Stimulated activated naive CD8-positive, alpha-beta T cell treated with anti-CD3 and anti-CD28 coated beads, Interleukin-15, amount 100 ng/mL, for 72 hours (primary cell): ENCODE data around the gene KDM4B.

Experiments
- ATAC-seq: fragments of 150-1000 bp; cut with Tn5 transposase; 2 replicates; pipeline ENCODE4 v1.10.0; 2021; ENCODE audit warnings: mild to moderate bottlenecking, moderate library complexity
- DNase-seq, 2 donors: peaks; one replicate each; pipeline ENCODE4 v3.0.0; 2021 to 2022
- H3K27ac Mint-ChIP-seq, 2 donors: one replicate each; pipeline ENCODE4 v1.8.0; 2022; ENCODE audit warnings: mild to moderate bottlenecking in 2 of 2, mixed read lengths in 2 of 2, moderate library complexity in 2 of 2
- H3K27me3 Mint-ChIP-seq: one replicate; pipeline ENCODE4 v1.8.0; 2022; ENCODE audit warnings: mixed read lengths
- H3K4me1 Mint-ChIP-seq: one replicate; pipeline ENCODE4 v1.8.0; 2022; ENCODE audit warnings: mild to moderate bottlenecking, mixed read lengths
- H3K4me3 Mint-ChIP-seq, 2 donors: one replicate each; pipeline ENCODE4 v1.8.0; 2022; ENCODE audit warnings: mild to moderate bottlenecking in 2 of 2, mixed read lengths in 2 of 2, moderate library complexity in 1 of 2
- H3K9me3 Mint-ChIP-seq, 2 donors: one replicate each; pipeline ENCODE4 v1.8.0; 2022; ENCODE audit warnings: mixed read lengths in 2 of 2

The KDM4B gene

GRCh38 chr19:5080030-5080654 is 111.2 kb downstream of the KDM4B start:
- no peak overlapping the region for H3K4me3 Mint-ChIP-seq
- ATAC-seq (no peak), DNase-seq (no peak)
- no peaks in the 10 kb centered on the region for H3K9me3 Mint-ChIP-seq
- H3K27me3 Mint-ChIP-seq = no peaks in the 10 kb centered on the region
- peaks cover 17% of the 10 kb centered on the region for H3K4me1 Mint-ChIP-seq
- no peak overlapping the region for H3K27ac Mint-ChIP-seq

GRCh38 chr19:5080809-5081208 is 111.9 kb downstream of the KDM4B start:
- Mint-ChIP-seq H3K27me3 (no peaks in the 10 kb centered on the region), H3K4me1 (peaks cover 10% of the 10 kb centered on the region), H3K4me3 (no peak overlapping the region), H3K27ac (peak overlapping the region in 1 of 2 donors; percentile 89), H3K9me3 (no peaks in the 10 kb centered on the region)
- no peak for ATAC-seq
- no peak for DNase-seq

GRCh38 chr19:5081443-5082161 is 112.7 kb downstream of the KDM4B start:
- no peak for ATAC-seq
- Mint-ChIP-seq H3K4me3 (no peak overlapping the region), H3K4me1 (peaks cover 8% of the 10 kb centered on the region), H3K27ac (no peak overlapping the region), H3K9me3 (no peaks in the 10 kb centered on the region), H3K27me3 (no peaks in the 10 kb centered on the region)
- DNase-seq = no peak

GRCh38 chr19:5083547-5083965 is 114.6 kb downstream of the KDM4B start:
- DNase-seq (no peak), ATAC-seq (no peak)
- Mint-ChIP-seq H3K4me3 (no peak overlapping the region), H3K9me3 (no peaks in the 10 kb centered on the region), H3K27me3 (no peaks in the 10 kb centered on the region), H3K27ac (no peak overlapping the region), H3K4me1 (no peaks in the 10 kb centered on the region)

GRCh38 chr19:5085566-5085965 is 116.7 kb downstream of the KDM4B start:
- no peak for ATAC-seq
- Mint-ChIP-seq H3K27me3 (no peaks in the 10 kb centered on the region), H3K4me3 (no peak overlapping the region), H3K4me1 (no peaks in the 10 kb centered on the region), H3K9me3 (no peaks in the 10 kb centered on the region), H3K27ac (no peak overlapping the region)
- no peak for DNase-seq

GRCh38 chr19:5086230-5086629 is 117.3 kb downstream of the KDM4B start:
- Mint-ChIP-seq H3K4me3 (no peak overlapping the region), H3K9me3 (no peaks in the 10 kb centered on the region), H3K4me1 (no peaks in the 10 kb centered on the region), H3K27ac (no peak overlapping the region), H3K27me3 (no peaks in the 10 kb centered on the region)
- DNase-seq (no peak), ATAC-seq (no peak)

- no peak overlapping the region for H3K27ac Mint-ChIP-seq
- no peaks in the 10 kb centered on the region for H3K4me1 Mint-ChIP-seq
- no peak for DNase-seq
- no peaks in the 10 kb centered on the region for H3K9me3 Mint-ChIP-seq
- ATAC-seq = no peak
- no peaks in the 10 kb centered on the region for H3K27me3 Mint-ChIP-seq
- no peak overlapping the region for H3K4me3 Mint-ChIP-seq
Measured at GRCh38 chr19:5086725-5087439, 118.0 kb downstream of the KDM4B start.

GRCh38 chr19:5089283-5089682 is 120.4 kb downstream of the KDM4B start:
- Mint-ChIP-seq H3K27me3 (no peaks in the 10 kb centered on the region), H3K4me1 (no peaks in the 10 kb centered on the region), H3K27ac (no peak overlapping the region), H3K9me3 (no peaks in the 10 kb centered on the region), H3K4me3 (no peak overlapping the region)
- DNase-seq (no peak), ATAC-seq (no peak)

GRCh38 chr19:5090465-5091017 is 121.6 kb downstream of the KDM4B start:
- DNase-seq (no peak), ATAC-seq (no peak)
- H3K9me3 Mint-ChIP-seq = no peaks in the 10 kb centered on the region
- H3K4me1 Mint-ChIP-seq = no peaks in the 10 kb centered on the region
- no peak overlapping the region for H3K4me3 Mint-ChIP-seq
- H3K27me3 Mint-ChIP-seq = no peaks in the 10 kb centered on the region
- peak overlapping the region in 1 of 2 donors; percentile 48 for H3K27ac Mint-ChIP-seq

GRCh38 chr19:5091018-5091683 is 122.2 kb downstream of the KDM4B start:
- H3K4me3 Mint-ChIP-seq = no peak overlapping the region
- H3K27me3 Mint-ChIP-seq = no peaks in the 10 kb centered on the region
- no peak for ATAC-seq
- H3K9me3 Mint-ChIP-seq = no peaks in the 10 kb centered on the region
- peak overlapping the region in 1 of 2 donors; percentile 63 for H3K27ac Mint-ChIP-seq
- no peak for DNase-seq
- no peaks in the 10 kb centered on the region for H3K4me1 Mint-ChIP-seq

- H3K27ac Mint-ChIP-seq = peak overlapping the region in 1 of 2 donors; percentile 63
- H3K4me1 Mint-ChIP-seq = no peaks in the 10 kb centered on the region
- H3K4me3 Mint-ChIP-seq = no peak overlapping the region
- H3K9me3 Mint-ChIP-seq = peaks cover 0 to 4% of the 10 kb centered on the region in 2 donors
- DNase-seq (no peak), ATAC-seq (no peak)
- H3K27me3 Mint-ChIP-seq = no peaks in the 10 kb centered on the region
Measured at GRCh38 chr19:5091684-5092480, 123.0 kb downstream of the KDM4B start.

- no peak for DNase-seq
- ATAC-seq = no peak
- no peak overlapping the region for H3K4me3 Mint-ChIP-seq
- no peak overlapping the region for H3K27ac Mint-ChIP-seq
- peaks cover 0 to 10% of the 10 kb centered on the region in 2 donors for H3K9me3 Mint-ChIP-seq
- H3K27me3 Mint-ChIP-seq = no peaks in the 10 kb centered on the region
- H3K4me1 Mint-ChIP-seq = no peaks in the 10 kb centered on the region
Measured at GRCh38 chr19:5092481-5092843, 123.5 kb downstream of the KDM4B start.

GRCh38 chr19:5093297-5093928 is 124.5 kb downstream of the KDM4B start:
- ATAC-seq = no peak
- no peak overlapping the region for H3K27ac Mint-ChIP-seq
- H3K27me3 Mint-ChIP-seq = no peaks in the 10 kb centered on the region
- no peaks in the 10 kb centered on the region for H3K4me1 Mint-ChIP-seq
- DNase-seq = no peak
- peaks cover 0 to 15% of the 10 kb centered on the region in 2 donors for H3K9me3 Mint-ChIP-seq
- H3K4me3 Mint-ChIP-seq = no peak overlapping the region

GRCh38 chr19:5093948-5094718 is 125.2 kb downstream of the KDM4B start:
- ATAC-seq = no peak
- H3K4me1 Mint-ChIP-seq = no peaks in the 10 kb centered on the region
- H3K27me3 Mint-ChIP-seq = no peaks in the 10 kb centered on the region
- no peak for DNase-seq
- no peak overlapping the region for H3K27ac Mint-ChIP-seq
- no peak overlapping the region for H3K4me3 Mint-ChIP-seq
- H3K9me3 Mint-ChIP-seq = peaks cover 0 to 21% of the 10 kb centered on the region in 2 donors
